GM19043 (cell line): ENCODE data around the gene ADGRV1.
"Not testable (repeated sequence)": the region's sequence is repeated elsewhere in the genome, so short reads cannot be mapped to it uniquely, and the experiment has no call there.

Experiments
- ATAC-seq: cut with Tn5 transposase; IDR thresholded peaks from one replicate; pipeline ENCODE4 v1.9.1; 2021; ENCODE audit warnings: low read depth; ENCODE audit not compliant: unreplicated experiment

The ADGRV1 gene

DNA sequence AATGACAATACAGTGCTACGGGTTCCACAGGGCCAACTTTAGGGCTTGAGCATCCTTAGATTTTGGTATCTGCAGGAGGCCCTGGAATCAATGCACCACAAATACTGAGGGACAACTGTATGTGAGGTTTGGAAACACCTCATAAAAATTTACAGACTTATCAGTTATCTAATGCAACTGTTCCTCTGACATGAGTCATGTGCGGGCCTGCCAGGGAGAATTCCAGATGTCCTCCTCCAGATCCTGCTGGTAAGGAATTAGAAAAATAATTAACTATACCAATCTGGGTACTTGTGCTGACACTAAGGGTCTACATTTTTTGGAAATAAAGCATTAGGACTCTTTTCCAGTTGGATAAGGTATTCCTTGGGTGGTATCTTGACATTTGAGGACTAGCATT lies 491.2 kb downstream of the ADGRV1 start:
- ATAC-seq: no peak

DNA sequence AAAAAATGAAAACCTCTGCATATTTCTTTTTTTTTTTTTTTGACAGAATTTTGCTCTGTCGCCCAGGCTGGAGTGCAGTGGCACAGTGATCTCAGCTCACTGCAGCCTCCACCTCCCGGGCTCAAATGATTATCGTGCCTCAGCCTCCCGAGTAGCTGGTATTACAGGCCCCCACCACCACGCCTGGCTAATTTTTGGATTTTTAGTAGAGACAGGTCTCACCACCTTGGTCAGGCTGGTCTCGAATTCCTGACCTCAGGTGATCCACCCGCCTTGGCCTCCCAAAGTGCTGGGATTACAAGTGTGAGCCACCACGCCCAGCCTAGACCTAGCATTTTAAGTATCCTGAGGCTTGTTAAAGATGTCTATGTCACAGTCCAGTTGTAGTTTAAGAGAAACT lies 493.8 kb downstream of the ADGRV1 start:
- not testable (repeated sequence) for ATAC-seq

DNA sequence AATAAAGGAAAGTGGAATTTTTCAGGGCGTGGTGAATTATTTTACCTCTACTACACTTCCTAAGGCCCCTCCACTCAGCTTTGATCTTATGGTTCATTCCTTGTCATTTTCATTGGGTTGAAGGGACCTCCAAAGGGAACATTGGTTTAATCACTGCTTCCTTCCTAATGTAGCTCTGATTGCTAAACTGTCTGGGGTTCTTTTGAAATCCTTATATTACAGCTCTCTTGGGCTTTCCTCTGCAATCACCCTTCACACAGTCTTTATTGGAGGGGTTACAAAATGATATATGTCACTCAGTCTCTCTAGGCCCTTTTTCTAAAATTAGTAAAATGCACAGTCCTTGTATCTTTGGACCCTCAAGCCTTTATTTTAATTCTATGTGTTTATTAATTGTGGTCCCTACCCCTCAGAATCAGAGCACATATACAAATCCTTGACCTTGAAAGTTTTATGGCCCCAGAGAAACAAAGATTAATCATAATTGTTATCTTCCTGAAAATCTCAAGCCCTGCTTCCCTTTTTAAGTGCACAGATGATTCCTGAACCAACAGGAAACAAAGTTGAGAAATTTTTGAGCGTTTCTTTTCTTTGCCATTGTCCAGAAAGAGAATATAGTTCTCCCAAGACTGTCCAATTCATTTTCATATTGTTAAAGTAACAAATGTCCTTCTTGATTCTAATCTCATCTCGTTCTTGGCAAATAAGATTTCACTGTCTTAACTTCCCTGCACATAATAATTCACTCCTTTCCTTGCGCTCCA lies 494.6 kb downstream of the ADGRV1 start:
- ATAC-seq: no peak

DNA sequence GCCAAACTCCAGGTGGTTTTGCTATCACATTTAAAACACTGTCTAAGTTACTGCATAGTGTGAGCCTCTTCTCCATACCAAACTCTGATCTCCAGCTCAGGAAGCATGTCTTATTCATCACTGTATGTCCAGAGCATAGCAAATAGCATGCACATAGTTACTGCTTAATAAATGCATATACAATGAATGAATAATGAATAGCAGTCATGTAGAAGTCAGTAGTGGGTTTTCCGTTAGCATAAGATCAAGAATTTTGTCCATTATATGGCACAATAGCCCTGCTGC lies 495.1 kb downstream of the ADGRV1 start:
- no peak for ATAC-seq

DNA sequence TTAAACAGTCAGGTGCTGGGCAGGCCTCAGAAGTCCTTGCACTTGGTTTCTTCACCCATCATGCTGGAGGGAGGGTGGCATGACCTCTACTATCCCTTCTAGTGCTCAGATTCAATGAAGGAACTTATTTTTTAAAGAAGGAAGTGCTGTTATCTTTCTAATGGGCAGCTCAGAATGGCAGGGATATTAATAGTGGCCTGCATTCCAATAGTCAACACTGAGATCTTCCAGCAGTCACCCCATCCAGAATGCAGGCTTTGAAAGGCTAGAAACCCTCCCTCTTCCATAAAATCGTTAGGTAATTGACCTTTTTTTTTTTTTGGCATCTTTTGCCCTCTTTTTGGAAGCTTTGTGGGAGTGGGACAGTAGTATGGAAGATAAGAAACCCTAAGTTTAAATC lies 499.6 kb downstream of the ADGRV1 start:
- ATAC-seq: no peak

DNA sequence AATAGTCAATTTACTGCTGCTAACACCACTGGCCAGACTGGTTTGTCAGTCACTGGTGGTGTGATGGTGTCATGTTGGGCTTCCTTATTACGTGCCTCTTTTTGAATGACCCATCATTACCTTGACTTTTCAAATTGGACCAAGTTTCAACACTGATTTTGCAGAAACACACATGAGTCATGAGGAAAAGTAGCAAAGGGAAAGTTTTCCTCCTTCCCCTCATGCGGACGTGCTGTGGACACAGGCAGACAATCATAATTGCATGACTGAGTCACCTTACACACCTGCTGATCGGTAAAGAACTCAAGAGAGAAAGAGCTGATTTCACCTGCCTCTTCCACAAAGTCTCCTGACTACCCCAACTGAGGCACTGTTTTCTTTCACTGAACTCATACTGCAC lies 500.0 kb downstream of the ADGRV1 start:
- ATAC-seq: no peak

DNA sequence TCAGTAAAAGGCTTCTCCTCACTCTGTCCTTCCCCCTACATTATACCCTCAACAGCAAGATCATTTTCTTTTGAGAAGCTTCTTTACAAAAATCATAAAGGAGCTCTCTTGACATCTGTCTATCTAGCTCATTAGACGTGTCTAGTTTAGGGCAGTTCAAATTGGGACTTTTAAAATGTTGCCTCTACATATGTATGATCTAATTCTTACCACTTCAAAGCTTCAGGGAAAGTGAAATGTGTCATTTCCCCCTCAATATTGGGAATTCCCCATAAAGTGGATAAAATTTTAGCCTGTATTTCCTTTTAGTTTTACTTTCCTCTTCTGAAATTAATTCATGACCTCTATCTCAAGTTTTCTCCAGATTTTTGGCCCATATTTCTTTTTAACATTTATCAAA lies 500.8 kb downstream of the ADGRV1 start:
- peak; percentile 70 for ATAC-seq

DNA sequence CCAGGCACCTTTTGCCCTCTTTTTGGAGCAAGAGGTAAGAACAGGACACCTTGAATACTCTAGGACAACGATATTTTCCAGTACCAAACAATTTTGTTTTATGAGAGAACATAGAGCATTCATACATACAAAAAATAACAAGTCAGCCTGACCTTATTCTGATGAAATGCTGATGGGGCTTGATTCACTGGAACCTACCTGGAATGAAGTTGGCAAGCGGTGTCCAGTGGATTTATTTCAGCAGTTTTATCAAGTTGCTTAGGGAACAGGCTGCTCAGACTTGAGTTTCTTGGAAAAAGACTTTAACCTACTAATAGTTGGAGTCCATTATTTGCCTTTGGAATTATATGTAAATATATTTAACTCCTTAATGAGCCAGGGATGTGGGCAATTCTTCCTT lies 502.5 kb downstream of the ADGRV1 start:
- ATAC-seq: no peak

DNA sequence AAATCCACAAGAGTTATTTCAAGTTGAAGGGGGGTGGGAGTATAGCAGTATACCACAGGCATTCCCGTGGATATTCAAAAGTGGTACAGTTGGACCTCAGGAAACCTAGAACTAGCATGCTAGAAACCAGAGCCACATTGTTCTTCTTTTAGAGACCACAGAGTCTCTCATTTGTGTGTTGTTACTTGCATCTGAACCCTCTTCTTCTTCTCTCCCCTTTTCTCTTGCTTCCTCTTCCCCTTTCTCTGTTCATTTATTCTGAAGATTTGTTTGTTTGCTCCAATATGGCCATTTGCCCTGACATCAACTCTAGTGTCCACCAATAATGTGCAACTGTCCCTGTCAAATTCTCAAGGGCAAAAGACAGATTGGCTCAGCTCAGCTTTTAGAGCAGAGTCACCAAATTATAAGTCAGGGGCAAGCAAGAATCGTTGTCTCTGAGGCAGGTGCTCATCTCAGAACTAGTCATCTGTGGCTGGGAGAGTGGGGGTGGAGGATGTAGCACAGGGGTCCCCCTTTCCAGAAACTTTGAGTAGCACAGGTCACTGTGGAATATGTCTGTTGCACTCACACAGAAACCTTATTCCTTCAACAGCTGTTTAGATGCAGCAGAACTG lies 503.5 kb downstream of the ADGRV1 start:
- no peak for ATAC-seq

DNA sequence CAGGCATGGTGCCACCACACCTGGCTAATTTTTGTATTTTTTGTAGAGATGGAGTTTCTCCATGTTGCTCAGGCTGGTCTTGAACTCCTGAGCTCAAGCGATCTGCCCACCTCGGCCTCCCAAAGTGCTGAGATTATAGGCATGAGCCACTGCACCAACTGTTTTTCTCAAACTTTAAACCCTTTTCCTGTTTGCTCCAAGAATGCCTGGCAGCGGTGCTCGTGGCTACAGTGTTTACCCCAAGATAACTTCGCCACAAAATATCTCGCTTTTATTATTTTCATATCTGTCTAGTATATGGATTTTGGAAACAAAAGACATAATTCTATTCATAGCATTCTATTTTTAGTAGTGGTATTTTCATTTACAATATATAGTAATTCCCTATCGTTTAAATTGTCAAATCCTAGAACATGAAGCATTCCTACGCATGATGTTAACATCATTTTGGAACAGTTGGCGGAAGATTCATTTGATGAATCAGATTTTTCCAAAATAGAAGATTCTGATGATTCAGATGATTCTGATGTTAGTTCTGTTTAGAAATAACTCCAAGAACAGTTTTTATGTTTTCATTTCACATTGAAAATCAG lies 504.6 kb downstream of the ADGRV1 start:
- ATAC-seq: not testable (repeated sequence)

DNA sequence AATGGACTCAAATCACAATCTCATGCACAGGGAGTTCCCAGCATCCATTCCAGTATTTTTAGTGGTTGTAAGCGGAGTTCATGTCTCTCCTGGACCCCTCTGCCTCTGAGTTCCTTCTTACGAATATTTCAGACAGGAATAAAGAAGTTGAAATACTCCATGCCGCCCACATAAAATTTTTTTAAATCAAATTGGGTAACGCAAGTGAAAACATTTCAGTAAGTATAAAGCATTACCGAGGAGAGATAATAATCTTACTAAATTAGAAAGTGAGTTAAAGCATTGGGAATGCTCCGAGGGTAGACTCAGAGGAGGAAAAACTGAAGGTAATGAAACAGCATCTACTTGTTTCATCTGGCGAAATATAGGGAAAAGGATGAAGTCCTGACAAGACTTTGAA lies 506.9 kb downstream of the ADGRV1 start:
- ATAC-seq: no peak

DNA sequence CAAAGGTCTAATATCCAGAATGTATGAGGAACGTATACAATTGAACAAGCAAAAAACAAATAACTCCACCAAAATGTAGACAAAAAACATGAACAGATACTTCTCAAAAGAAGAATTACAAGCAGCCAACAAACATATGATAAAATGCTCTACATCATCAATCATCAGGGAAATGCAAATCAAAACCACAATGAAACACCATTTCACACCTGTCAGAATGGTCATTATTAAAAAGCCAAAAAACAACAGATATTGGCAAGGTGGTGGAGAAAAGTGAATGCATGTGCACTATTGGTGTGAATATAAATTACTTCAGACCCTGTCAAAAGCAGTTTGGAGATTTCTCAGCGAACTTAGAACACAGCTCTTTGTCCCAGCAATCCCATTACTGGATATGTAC lies 510.8 kb downstream of the ADGRV1 start:
- no peak for ATAC-seq

DNA sequence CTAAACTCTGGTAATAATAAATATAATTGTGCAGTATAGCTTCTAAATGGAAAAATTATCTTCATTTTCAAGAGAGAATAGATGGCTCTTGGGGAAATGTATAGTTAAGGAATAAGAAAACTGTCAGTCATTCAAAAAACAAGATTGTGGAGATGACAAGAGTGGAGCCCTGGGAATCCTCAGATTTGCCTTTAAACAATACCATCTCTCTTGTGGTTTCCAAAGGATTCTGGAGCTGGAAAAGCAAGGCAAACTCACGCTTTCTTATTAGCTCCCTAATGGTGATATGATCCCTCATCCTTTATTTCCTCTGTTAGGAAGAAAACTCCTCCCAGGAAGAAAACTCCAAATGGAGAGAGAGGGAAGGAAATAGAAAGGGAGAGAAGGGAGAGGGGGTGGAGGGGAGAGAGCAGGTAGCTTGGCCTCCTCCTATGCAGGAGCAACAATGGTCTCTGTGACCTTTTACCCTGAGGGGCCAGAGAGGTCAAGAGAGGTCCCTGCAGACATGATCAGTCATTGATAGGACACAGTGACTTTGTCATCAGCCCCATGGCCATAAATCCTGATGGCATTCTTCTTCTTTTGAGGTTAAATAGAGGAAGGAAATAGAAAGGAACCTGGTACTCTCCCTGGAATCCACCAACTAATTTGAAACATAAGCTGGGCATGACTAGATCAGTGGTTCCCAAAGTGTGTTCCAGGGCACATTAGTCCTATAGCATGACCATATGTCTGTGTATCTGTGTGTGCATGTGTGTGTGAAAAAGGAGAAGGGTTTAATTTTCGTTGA lies 512.4 kb downstream of the ADGRV1 start:
- no peak for ATAC-seq

DNA sequence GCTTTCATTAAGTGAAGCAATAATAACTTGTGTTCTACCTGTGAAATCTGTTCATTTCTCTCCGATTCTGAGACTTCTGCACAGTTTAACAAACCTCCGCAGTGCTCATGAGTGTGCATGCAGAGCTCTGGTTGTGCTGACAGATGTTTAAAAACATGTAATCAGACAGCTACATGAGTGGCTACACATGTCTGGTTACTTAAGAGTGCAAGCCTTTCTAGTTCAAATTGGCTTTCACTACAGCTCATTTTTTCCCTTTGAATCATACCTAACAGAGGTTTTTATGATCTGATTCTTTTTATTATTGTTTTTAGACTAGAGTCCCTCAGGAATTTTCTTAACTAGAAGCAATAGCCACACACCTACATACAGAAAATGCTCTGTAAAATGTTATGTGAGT lies 514.3 kb downstream of the ADGRV1 start:
- no peak for ATAC-seq

DNA sequence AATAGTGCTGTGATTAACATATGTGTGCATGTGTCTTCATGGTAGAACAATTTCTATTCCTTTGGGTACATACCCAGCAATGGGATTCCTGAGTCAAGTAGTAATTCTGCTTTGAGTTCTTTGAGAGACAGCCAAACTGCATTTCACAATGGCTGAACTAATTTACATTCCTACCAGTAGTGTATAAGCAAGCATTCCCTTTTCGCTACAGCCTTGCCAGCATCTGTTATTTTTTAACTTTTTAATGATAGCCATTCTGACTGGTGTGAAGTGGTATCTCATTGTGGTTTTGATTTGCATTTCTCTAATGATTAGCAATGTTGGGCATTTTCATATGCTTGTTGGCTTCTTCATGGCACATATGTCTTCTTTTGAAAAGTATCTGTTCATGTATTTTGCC lies 516.0 kb downstream of the ADGRV1 start:
- peak; percentile 58 for ATAC-seq

DNA sequence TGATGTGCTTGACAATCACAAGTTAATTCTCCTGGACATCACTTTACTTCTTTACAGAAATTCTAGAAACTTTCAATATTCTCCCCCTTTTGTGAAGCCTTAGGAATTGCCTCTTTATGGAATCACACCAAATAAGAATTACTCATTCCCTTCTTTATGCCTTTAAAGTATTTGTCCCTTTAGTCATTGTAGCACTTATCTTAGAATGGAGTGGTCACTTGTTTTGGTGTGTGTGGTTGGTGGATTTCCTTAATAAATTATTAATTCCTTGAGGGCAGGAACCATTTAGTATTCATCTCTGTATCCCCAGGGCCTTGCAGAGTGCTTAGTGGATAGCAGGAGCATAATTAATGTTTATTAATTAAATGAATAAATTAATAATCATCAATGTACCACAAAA lies 517.5 kb downstream of the ADGRV1 start:
- no peak for ATAC-seq

DNA sequence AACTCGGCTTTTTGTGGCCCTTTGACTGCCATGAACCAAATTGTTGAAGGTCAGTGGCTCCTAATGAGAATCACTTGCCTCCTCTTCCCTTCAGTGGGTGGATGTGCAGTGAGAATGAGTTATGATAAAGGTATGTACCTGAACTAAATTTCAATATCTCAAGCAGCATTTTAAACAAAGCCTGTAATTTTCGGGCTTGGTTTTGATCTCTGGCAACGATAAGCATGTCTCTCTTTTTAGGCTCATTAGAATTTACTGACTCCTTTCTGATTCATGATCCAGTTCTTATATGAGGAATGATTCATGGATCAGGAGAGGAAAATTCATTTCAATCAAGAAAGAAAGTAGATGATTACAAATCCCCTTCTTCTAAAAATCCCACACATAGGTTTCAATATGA lies 519.0 kb downstream of the ADGRV1 start:
- ATAC-seq: no peak

DNA sequence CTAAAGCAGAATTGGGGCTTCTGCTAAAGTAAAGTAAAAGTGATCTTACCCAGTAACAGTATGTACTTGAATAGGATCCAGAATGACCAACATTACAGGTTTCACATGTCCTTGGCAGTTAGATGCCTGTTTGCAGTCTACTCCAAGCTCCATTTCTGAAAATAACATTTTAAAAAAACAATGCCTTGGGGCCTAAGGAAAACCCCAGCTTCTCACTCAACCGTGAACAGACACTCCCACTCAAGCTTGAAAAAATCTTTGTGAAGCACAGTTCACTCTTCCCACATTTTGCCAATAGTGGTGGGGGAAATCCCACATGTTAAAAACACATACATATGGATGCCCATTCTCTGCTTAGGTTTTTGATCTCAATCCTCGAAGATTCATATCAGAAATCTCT lies 520.4 kb downstream of the ADGRV1 start:
- no peak for ATAC-seq

DNA sequence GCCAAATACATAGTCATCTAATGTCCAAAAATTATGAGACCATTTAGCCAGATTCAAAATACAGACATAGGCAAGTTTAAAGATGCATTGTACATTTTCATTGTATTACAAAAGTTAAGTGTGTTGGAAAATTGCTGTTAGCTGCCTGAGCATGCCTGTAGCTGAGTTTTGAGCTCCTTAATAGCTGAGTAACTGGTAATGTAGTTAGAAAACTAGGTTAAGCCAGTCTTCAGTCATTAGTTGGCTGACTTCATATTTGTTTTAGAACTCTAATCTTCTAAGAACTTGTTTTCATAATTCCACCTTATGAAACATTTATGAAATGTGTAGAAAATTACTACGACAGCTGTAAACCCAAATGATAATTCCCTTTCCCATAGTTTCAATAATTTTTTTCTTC lies 531.2 kb downstream of the ADGRV1 start:
- ATAC-seq: no peak

DNA sequence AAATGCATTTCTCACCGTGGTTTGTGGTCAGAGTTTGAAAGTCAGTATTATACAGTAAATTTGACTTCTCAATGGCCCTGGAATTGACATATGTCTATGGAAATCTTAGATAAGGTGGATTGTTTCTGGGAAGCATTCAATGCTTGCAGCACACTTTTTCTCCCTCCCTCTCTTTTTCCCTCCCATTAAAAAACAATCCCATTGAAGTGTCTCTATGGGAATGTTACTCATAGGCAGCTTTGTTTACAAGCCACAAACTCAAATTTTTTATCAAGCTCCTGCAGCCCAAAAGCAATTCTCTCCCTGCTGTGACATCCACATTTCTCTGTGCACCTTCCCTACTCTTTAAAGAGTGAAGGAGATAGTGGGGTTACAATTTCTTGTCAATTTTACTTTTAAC lies 532.4 kb downstream of the ADGRV1 start:
- no peak for ATAC-seq

DNA sequence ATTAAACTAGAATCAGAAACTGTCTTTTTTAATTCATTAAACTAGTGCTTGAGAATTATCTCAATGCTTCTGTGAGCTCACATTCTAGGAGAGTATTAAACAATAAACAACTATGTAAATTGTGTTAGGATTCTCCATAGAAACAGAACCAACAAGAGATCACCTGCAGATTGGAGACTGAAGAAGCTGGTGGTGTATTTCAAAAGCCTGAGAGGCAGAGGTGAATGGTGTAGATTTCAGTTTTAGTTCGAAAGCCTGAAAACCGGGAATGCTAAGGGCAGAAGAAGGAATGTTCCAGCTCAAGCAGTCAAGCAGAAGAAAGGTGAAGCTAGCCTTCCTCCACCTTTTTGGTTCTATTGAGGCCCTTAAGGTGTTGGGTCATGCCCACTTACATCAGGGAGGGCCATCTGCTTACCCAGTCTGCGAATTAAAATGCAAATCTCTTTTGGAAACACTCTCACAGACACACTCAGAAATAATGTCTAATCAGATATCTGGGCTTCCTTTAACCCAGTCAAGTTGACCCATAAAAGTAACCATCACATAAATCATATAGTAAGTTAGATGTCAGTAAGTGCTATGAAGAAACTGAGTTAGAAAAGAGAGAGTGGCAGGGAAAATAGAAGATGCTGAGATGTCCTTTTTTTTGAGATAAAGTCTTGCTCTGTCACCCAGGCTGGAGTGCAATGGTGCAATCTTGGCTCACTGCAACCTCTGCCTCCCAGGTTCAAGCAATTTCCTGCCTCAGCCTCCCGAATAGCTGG lies 533.1 kb downstream of the ADGRV1 start:
- no peak for ATAC-seq
